IMR-90 (cell line): ENCODE data around the gene REXO5.

ENCODE experiments used
- BHLHE40 ChIP-seq: fragments of 150-350 bp; IDR thresholded peaks from 2 replicates; pipeline ENCODE4 v1.6.1; 2016; ENCODE audit warnings: mild to moderate bottlenecking, low read depth, low read length
- CTCF ChIP-seq: conservative IDR thresholded peaks from 2 replicates; pipeline ENCODE4 v1.5.1; 2012; ENCODE audit warnings: mild to moderate bottlenecking, low read depth, low read length, improper control_type of control experiment
- MAFK ChIP-seq: IDR thresholded peaks from 2 replicates; pipeline ENCODE4 v1.6.1; 2012; ENCODE audit warnings: low read depth, low read length, improper control_type of control experiment
- MXI1 ChIP-seq: IDR thresholded peaks from 2 replicates; pipeline ENCODE4 v1.6.1; 2012; ENCODE audit warnings: low read depth, mild to moderate bottlenecking, low read length, moderate library complexity, borderline replicate concordance
- POLR2A ChIP-seq: IDR thresholded peaks from 2 replicates; pipeline ENCODE4 v1.6.1; 2012; ENCODE audit warnings: mild to moderate bottlenecking, low read depth, low read length
- RAD21 ChIP-seq: IDR thresholded peaks from 2 replicates; pipeline ENCODE4 v1.6.1; 2012; ENCODE audit warnings: low read length, improper control_type of control experiment
- RFX5 ChIP-seq: IDR thresholded peaks from 2 replicates; pipeline ENCODE4 v1.8.0; 2012; ENCODE audit warnings: low read depth, mild to moderate bottlenecking, low read length, moderate library complexity

DNA sequence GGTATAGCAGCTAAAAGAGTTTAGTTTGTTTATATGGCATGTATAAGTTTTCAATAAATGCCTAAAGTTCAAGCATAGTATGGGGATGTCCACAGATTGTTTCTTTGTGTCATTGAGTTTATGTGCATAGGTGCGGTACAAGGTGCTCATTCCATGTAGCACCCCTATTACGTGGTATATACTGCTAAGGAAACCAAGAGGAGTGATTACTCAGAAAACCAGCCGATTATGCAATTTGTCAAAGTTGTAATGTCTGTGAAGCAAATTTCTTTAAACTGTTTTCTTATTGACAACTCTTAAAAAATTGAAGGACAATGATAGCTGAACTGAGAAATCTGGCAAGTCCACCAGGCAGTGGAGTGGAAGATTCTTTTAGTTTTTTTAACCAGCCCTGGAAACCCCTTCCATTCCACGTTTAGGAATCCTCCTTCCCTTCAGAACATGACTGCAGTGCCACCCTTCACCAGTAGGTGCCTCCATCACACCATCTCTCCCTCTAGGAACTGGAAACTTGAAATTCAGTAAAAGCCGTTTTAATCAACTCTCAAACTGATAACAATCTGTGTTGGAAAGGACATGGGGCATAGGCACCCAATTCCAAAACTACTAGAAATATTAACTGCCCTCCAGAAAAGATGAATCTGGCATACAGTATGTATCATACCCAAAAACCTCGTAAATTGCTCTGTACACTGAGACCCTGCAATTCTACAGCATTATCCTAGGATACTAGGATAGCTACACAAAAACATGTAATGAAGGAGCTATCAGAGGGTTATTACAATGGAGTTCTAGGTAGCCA is 43.5 kb downstream of the REXO5 start:
- TF ChIP-seq MXI1 = no peak
- peak; percentile 98 for TF ChIP-seq CTCF
- TF ChIP-seq POLR2A = peak; percentile 56; the same call in 1 of the 2 replicates
- no peak for TF ChIP-seq BHLHE40
- peak; percentile 98 for TF ChIP-seq RAD21
- TF ChIP-seq MAFK = peak; percentile 76
- no peak for TF ChIP-seq RFX5
